Cerebellar nuclear complex (tissue), 1 donor: ENCODE results near the gene OGT.
"Not testable (repeated sequence)": the region's sequence is repeated elsewhere in the genome, so short reads cannot be mapped to it uniquely, and the experiment has no call there.

Experiments
- DNase-seq, 2 experiments: peaks; one replicate each; lab custom pipeline; 2025; lab: John Stamatoyannopoulos, UW

The OGT gene

DNA sequence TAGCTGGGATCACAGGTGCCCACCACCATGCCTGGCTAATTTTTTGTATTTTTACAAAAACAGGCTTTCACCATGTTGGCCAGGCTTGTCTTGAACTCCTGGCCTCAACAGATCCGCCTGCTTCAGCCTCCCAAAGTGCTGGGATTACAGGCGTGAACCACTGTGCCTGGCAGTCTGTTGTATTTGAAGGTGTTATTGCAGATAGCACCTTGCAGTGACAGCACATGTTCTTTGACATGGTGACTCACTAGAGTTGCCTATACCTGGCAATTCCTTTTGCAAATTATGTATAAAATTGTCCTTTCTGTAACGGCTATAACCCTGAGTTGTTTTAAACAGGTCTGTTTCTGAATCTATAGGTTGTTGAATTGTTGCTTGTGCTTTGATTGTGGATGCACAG lies 7.9 kb downstream of the OGT start:
- no peak for DNase-seq

DNA sequence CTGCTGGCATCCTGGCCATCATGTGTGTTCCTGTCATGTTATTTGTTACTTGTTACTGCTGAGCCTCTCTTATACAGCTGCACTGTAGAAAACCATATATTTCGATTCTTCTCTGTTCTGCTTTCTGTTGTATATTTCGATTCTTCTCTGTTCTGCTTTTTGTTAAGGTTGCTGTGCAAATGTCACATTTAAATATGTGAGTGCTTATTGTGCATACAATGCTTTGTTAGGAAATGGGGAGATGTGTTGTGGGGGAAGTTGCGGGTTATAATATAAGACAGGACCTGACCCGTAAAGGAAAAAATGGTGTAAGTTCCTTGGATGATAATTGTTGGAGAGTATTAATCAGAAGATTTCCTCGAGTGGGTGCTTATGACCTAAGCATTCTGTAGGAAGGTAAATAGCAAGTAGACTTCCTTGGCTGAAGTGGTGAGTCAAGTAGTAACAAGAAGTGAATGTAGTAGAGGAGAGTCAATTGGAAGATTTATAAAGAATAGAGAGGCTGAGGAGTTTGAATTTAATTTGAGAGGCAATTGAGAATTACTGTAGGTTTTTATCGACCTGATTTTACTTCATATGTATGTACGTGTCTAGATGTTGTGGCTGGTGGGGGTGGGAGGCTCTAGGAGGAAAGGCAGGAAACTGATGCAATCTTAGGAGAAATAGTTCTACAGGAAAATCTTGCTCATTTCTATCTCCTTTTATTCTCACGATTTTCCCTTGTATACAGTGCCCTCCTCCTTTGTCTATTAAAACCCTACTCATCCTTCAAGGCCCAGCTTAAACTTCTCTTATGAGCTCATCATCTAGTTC lies 8.5 kb downstream of the OGT start:
- DNase-seq, result no peak

GRCh38 chrX:71542411-71542810 lies 9.5 kb downstream of the OGT start:
- DNase-seq, result no peak

DNA sequence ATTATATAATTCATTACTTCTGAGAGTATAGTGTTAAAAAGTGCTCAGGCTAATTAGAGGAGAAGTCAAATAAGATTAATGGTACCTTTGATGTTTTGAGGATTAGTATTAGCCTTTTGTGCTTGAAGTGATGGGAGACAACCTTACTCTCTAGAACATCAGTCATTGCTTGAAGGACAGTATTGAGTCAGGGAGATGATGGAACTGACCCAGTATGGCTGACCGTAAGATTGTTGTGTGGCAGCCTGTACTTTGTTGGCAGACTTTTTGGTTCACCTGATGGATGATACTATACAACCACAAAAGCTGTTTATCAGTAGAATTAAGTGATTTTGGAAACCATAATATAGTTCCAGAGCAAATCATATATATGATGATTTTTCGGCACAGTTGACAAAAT lies 9.9 kb downstream of the OGT start:
- DNase-seq, result no peak

DNA sequence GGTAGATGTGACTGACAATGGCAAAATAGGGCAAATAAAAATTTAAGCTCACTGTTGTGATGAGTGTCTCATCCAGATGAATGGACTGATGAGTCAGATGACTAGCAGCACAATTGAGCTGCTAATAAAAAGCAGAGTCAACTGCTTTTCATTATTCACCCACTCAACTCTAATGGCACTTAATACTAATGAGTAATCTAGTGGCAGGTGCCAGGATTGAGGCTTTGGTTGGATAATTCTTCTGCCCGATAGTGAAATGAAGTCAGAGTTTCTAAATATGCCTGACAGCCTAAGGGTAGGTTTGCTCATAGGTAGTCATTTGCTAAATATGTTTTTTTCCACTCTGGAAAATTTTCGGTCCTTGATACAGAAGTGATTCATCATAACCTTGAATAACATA lies 10.4 kb downstream of the OGT start:
- no peak for DNase-seq

DNA sequence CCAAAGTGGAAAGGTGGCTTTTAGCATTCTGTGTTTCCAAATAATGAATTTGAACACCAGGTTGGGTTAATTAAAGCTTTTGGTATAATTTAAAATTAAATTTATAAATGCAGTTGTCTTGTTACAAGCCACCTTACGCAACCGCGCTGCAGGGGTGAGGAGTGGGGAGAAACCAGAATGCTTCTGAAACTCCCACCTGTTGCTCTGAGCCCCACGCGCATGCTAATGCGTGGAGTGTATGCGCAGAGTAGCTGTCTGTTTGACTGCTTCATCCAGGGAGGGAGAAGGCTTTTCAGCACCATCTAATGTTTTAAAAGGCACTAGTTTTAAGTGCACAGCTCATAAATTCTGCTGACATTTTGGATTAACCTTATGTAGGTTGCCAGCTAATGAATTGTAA lies 12.5 kb downstream of the OGT start:
- DNase-seq, result no peak

DNA sequence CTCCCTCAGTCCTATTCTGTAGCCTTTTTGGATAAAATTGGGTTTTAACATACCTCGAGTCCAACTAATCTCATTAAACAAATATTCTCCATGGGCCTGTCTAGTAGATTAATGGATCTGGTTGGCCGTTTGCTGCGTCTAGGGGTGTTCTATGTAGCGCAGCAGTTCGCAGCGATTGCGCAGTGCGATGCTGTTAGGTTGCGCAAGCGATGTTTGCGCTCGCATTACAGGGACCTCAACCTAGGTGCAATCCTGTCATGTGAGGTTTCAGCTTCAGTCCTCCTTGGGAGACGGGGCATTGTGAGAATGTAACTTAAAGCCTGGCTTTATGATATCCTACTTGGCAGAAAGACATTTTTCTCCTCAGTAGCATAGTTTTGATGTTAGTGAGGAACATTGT lies 14.0 kb downstream of the OGT start:
- DNase-seq, result no peak

- DNase-seq, result no peak
Observed at GRCh38 chrX:71547339-71547738, 14.4 kb downstream of the OGT start.

DNA sequence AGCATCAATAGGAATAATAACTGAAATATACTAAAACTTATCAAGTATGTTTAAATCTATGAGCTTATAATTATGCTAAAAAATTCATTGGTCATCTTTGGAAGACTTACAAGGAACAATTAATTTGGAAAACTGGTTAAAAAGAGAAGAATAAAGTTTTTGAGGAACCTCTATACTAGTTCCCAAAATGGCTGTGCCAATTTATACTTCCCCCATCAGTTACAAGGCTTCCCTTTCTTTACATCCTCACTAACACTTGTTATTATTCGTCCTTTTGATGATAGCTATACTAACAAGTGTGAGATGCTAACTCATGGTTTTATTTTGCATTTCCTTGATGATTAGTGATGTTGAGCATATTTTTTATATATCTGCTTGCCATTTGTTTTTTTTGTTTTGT lies 17.1 kb downstream of the OGT start:
- DNase-seq, result no peak

DNA sequence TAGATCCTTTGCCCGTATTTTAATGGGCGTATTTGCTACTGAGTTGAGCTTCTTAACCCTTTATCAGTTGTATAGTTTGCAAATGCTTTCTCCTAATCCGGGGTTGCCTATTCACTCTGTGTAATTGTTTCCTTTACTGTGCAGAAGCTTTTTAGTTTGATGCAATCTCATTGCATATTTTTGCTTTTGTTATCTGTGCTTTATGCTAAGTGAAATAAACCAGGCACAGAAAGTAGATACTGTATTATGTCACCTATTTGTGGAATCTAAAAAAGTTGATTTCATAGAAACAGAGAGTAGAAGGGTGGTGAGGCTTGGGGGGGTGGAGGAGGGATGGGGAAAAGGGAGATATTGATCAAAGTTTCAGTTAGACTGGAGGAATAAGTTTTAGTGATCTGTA lies 17.7 kb downstream of the OGT start:
- DNase-seq, result no peak

DNA sequence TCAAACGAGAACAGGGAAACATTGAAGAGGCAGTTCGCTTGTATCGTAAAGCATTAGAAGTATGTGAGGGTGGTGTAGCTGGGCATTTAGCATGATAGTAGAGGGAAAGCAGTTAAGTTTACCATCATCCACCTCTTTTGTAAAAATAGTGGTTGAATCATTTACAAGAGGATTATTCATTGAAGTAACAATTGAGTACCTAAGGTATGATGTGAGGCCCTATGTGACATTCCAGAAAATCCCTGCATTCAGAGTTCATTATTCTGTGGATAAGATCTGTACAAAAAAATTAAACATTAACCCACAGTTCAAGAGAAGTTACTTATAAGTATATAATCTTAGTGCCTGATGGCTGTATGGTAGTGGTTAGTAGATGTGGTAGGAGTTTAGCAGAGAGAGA lies 23.1 kb downstream of the OGT start:
- DNase-seq, result no peak

GRCh38 chrX:71558920-71559319 lies 26.0 kb downstream of the OGT start:
- DNase-seq, result no peak

- DNase-seq, result not testable (repeated sequence)
Observed at GRCh38 chrX:71559773-71560172, 26.9 kb downstream of the OGT start.

DNA sequence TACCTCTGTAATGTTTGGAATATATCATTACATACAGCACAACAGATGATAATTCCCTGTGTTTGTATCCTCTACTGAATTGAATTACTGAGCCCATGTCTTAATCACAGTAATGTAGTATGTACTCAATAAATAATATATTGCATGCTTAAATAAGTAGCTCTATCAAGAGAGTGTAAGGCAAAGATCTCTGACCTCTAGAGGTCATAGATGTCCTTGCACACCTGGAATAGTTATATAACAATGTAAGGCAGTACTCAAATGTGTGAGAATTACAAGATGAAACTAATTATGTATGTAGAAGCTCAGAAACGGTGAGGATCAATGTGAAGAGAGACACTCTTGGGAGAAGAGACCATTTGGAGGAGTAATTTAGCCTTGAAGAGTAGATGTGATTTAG lies 31.0 kb downstream of the OGT start:
- DNase-seq, result no peak

- no peak for DNase-seq
Observed at GRCh38 chrX:71565474-71566041, 32.7 kb downstream of the OGT start.

DNA sequence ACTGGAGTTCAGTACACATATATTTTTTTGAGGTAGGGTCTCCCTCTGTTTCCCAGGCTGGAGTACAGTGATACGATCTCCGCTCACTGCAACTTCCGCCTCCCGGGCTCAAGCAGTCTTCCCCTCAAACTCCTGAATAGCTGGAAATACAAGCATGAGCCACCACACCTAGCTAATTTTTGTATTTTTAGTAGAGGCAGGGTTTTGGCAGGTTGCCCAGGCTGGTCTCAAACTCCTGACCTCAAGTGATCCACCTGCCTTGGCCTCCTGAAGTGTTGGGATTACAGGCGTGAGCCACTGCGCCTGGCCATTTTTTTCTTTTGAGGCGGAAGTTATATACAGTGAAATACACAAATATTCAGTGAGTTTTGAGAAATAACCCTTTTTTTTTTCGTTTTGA lies 38.5 kb downstream of the OGT start:
- DNase-seq, result not testable (repeated sequence)

- DNase-seq, result no peak
Observed at GRCh38 chrX:71573590-71573989, 40.7 kb downstream of the OGT start.

DNA sequence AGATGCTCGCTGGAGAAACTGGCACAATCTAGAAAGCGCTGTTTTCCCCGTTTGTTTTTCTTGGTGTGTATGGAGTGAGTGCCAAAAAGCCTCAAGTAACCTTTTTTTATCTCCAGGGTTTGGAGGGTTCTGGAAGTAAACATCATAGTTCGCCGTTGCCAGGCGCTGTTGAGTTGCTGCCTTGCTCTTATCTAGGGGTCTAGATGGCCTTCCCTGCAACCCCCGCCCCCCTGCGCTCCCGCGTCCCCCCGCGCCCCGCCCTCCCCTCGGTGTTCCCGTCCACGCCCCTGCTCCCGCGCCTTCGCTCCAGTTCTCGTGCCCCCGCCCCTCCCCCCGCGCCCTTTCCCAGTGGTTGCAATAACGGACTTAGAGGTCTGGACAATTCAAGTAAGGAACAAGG lies 44.8 kb downstream of the OGT start:
- no peak for DNase-seq

DNA sequence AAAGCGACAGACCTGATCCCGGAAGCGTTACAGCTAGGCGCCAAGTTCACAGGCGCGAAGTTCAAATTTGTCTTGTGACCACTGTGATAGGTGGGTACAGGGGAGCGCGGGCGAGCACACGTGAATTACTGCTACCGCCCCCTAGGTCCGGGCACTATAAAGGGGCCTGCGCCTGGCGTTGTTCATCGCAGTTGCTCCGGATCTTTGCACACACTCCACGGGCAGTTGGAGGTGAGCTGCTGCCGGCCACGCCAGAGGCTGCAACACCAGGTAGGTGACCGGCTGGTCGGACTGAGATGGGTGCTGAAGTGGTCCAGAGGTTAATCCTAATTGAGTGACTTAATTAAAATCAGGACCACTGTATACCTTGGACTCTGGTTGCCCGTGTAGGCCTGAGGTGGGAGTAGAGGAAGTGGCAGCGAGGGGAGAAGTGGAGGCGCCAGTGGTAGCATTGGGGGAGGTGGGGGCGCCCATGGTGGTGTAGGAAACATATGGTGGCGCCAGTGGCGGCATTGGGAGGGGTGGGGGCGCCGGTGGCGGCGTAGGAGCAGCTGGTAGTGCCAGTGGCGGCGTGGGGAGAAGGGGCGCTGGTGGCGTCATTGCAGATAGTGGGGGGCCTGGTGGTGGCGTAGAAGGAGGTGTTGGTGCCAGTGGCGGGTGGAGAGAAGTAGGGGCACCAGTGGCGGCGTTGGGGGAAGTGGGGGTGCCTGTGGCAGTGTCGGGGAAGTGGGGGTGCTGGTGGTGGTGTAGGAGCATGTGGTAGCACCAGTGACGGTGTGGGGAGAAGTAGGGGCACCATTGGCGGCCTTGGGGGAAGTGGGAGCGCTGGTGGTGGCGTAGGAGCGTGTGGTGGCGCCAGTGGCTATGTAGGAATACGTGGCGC lies 45.6 kb downstream of the OGT start, which contains the start of gene GCNA:
Gene GCNA, plus strand, starts transcription at position 185 of the 883 bp plus-strand sequence. CDS start 2,385 bp downstream, outside the sequence.
- DNase-seq, result no peak

- no peak for DNase-seq
Observed at GRCh38 chrX:71579136-71579989, 46.5 kb downstream of the OGT start.

DNA sequence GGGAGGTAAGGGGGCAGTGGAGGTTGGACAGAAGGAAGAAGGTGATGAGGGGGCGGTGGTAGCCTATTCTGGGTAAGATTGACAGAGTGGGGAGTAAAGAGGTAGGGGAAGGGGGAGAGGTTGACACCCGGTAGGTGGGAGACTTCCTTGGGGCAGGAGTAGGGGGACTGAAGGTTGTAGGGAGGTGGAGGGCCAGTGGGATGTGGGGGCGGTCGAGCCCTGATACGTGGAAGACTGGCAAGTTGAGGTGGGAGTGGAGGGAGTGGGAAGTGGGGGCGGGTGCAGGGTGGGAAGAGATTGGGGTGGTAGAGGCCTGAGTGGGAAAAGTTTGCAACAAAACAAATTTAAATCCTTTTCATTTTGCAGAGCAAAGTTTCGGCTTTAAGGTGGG lies 47.1 kb downstream of the OGT start:
- DNase-seq, result no peak

DNA sequence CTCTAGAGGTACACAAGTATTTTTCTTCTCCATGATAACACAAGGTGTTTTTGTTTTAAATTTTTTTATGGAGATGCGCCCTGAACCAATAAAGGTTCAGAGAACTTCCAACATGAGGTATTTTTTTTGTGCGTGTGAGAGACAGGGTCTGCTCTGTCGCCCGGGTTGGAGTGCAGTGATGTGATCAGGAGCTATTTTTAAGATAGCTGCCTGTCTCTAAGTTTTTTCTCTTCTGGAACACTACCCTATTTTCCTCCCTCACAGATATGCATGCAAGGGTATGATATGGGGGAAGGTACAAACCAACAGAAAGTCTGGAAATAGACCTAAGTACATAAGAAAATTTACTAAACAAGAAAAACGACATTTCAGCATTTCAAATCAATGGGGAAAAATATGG lies 48.3 kb downstream of the OGT start:
- no peak for DNase-seq
